NCI-H1930 (cell line): ENCODE data around the gene MAP7.
"Not testable (repeated sequence)": the region's sequence is repeated elsewhere in the genome, so short reads cannot be mapped to it uniquely, and the experiment has no call there.

Source experiments
- DNase-seq, 2 experiments: peaks; one replicate each; lab custom pipeline; 2025; lab: John Stamatoyannopoulos, UW

The MAP7 gene

DNA sequence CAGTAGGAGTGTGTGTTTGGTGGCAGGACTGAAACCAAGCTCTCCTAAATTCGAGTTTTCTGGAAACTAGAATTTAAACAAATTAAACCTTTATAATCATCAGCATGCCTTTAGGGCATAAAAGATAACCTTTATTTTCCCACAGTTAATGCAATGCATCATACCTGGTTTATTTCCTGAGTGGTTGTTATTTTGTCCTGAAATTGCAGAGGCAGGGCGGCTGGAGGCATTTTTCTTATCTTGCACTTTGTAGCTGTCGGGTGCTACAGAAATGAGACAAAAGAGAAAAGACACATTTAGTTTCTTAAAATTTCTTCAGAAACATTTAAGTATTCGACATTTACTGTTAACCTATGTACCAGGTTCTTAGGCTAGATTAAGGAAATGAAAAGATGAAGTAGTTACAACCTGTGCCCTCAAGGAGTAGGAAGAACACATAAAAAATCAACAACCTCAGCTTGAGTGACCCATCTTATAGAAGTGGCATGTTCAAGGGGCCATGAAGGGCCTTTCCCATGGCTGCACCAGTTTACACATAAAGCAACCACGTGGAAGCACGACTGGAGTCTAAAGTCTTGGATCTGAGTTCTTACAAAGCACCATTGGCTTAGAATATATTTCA lies 128.6 kb downstream of the MAP7 start:
- no peak for DNase-seq

DNA sequence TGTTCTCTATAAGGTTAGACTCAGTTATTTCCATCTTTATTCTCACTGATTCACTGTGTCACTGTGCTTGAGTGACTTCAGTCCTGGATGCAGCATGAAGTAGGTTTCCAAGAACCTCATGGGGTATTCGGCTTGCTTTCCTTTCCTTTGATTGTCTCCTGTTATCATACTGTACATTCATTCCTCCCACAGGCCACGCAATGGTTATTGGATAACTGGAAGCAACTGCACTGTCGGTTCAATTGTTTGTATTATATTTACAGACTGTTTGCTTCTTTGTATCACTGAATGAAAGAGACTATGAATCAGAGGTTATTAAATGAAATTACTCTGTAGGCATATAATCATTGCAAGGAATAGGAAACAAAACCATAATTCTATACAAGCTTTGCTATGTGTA lies 129.4 kb downstream of the MAP7 start:
- DNase-seq = peak; percentile 73 to 91

DNA sequence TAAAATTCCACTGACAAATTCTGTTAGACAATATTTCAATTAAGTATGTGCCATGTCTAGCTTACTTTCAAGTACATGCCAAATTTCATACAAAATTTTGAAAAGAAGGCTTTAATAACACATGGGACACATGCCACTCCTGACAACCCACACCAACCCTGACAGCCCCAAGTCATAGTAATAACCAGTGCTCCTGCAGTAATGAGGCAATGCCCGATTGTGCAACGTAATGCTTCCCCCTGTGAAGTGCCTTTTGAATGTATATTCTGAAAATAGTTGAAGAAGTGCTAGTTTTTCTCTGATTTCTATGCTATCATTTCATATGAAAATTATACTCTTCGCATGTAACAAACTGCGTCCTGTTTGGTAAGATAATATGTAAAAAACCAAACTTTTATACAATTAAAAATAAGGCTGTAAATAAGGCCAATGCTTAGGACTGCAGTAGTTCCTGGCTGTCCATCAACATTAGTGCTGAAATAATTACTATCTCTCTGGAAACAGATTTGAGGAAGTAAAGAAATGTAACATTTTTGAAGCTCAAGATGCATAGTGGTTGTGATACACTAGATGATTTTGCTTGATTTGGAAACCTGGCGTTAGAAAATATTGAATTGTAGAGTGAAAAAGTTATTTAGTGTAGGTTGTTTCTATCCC lies 134.7 kb downstream of the MAP7 start:
- no peak for DNase-seq

DNA sequence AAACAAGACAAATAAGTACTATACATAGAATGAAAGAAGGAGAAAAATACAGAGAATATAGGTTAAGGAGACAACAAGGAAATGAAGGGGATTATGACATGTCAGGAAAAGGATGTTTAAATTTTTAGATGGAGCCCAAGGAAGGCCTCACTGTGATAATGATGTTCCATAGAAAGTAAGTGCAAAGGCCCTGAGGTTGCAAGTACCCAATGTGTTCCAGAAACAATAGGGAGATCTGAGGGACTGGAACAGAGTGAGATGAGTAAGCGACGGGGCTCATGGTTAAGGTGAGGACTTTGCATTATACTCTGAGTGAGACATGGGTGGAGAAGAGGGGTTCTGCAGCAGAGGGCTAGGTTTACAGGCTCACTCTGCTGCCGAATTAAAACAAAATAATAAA lies 137.8 kb downstream of the MAP7 start:
- DNase-seq = no peak

DNA sequence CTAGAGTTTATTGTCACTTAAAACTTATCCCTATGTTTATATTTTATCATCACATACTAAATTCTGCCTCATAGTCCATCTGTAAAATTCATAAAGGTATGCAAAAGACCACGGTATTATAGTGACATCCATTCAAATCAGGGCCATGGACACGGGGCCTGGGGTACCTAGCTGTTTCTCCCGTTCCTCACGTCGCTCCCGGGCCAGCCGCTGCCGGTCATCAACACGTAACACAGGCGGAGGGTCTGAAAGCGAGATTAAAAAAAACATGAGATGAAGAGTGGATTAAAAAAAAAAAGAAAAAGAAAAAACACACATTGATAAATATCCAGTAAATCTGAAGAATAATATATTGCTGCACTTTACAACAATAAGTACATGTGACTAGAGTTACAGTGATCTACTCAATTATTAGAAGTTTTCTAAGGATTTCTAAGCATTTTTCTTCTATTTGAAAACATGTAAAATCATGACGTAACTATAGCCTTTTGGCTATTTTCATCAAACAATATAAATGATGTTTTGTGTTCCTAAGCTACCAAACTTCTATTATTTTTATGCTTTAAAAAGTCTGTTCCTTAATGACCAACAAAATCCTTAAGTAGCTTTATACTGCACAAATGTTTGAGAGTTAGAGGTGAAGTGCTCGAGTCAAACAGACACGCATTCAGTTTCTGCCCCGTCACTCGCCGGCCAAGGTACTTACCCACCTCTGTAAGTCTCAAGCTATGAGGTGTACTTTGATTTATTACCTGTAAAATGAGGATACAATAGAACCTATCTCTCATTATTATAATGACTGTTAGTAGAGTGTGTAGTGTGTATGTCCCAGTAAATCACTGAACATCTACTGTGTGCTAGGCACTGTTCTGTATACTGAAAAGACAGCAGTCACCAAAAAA lies 138.5 kb downstream of the MAP7 start:
- DNase-seq = no peak

- no peak for DNase-seq
Measured at GRCh38 chr6:136411025-136411325, 139.2 kb downstream of the MAP7 start.

DNA sequence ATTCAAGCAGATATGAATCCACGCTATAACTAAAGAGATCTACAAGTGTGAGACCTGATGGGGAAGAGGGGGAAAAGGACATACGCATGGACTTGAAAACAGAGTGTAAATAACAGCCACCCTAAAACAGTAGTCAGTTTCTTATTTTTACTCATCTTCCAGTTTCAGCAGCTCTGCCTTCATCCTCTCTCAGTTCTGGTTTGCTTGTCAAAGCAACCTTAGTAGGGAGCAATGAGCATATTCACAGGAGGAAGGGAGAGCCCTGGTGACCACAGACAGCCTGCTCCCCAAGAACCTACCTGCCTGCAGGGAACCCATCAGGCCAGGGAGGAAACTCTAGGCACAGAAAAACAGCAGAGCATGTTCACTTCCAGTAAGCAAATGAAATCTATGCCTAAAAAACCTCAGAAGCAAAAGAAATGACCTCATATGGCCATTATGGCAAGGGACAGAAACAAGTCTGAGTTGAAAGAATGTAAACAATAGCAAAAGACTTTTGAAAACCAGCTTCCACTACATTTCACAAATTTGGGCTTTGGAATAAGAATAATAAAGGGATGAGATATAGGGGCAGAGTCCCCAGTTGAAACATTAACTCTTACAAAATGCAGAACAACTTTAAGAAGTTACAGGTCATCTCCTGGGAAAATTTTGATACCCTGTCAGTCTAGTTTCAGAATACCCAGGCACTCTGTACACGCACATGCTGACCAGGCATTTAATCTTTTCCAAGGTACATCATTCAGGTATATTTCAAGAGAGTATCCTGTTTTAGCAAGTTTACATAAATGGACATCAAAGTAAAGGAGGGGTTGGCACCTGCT lies 139.8 kb downstream of the MAP7 start:
- no peak for DNase-seq

- no peak for DNase-seq
Measured at GRCh38 chr6:136409597-136409996, 140.6 kb downstream of the MAP7 start.

DNA sequence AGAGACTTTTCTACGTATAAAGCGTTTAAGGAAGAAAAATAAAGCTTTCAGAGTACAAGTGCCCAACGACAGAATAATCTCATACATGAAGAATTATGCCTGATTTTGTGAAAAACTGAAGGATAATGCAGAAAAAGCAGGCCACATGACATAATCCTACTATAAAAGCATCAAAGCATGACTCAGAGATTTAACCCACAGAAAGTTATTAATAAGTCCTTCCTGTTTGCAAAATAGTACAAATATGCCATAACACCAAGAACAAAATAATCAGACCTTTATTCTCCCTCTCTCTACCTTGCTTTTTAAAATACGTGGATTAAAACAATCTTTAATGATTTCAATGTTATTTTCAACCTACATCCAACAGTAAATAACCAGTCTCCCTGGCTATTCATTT lies 142.0 kb downstream of the MAP7 start:
- no peak for DNase-seq

- no peak for DNase-seq
Measured at GRCh38 chr6:136405420-136406029, 144.7 kb downstream of the MAP7 start.

DNA sequence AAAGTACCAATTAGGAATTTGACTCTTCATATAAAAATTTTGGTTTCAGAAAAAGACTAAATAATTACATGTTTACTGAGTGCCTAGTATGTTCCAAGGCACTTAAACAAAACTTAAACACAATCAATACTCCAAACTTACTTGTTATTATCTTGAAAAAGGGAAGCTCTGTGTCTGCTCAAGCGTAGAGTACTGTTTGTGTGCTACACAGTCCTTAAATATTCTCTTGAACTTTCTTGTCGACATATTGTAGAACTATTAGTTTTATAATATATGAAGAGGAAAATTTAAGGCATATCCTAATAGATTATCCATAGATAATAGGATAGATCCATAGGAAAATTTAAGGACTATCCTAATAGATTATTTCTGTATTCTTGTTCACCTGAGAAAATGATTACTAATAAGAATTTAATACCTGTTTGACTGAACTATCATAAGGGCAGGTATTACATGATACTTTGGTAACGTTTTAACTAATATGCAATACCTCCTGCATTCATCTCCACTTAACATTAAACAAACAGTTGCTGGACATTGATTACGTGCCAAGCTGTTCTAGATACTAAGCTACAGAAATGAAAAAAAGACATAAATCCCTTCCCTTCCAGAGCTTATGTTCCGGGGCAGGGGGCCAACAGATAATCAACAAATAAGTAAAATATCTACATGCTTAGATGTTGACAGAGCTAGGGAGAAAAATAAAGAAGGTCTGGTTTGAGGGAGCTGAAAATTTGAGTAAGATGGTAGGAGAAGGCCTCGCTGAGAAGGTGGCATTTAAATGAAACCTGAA lies 145.4 kb downstream of the MAP7 start:
- DNase-seq = no peak

DNA sequence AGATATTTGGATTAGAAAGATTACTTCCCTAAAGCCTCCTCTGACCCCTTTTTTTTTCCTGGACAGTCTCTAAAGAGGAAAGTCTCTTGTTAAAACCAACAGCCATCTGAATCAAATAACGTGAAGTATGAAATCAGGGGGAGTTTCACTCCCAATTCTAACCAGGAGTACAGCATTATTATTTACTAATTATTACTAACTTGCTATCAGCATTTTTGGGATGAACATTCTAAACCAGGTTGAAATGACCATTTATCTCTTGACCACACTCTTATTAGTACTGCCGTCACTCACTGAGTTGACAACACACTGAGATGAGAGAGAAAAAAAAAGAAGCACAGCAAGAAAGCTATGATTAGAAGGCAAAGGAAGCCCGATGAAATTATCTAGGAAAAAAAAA lies 146.2 kb downstream of the MAP7 start:
- no peak for DNase-seq

DNA sequence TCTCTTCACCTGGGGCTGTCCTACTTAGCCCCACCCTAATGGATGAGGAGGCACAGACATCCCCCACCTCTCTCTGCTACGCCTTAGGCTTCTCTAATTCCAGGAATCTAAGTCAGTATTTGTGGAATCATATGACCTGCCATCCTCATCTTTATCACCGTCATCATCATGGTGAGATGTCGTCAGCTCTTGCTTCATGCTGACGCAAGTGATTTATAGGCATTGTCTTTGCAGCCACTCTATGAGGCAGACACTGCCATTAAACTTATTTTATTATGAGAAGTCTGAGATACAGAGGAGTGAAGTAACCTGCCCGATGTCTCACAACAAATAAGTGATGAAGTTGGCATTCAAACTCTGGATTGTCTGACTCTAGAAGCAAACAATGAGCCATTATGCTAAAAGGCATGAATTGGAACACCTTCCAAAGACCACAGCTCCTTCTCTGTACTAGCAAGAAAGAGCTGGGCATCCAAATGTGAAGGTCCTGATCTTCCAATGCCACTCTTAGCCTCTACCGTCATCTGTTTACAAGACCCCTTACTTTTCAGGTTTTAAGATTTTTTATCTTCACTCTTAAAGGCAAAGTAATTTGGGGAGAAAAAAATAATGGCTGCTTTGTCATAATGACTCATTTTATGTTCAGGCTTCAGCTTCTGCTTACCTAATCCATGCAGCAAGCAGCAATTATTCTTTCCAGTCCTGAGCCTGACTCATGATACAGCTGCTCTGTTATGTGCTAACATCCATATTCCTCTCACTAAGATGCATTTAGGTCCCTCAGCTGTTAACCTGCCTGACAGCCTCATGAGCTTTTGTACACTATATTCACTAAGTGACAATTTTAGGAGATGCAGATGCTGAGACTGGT lies 146.9 kb downstream of the MAP7 start:
- no peak for DNase-seq

GRCh38 chr6:136401749-136402148 lies 148.5 kb downstream of the MAP7 start:
- no peak for DNase-seq

DNA sequence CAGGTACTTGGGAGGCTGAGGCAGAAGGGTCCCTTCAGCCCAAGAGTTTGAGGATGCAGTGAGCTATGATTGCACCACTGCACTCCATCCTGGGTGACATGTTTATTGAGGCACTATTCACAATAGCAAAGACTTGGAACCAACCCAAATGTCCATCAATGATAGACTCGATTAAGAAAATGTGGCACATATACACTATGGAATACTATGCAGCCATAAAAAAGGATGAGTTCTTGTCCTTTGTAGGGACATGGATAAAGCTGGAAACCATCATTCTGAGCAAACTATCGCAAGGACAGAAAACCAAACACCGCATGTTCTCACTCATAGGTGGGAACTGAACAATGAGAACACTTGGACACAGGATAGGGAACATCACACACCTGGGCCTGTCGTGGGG lies 149.0 kb downstream of the MAP7 start:
- not testable (repeated sequence) for DNase-seq

DNA sequence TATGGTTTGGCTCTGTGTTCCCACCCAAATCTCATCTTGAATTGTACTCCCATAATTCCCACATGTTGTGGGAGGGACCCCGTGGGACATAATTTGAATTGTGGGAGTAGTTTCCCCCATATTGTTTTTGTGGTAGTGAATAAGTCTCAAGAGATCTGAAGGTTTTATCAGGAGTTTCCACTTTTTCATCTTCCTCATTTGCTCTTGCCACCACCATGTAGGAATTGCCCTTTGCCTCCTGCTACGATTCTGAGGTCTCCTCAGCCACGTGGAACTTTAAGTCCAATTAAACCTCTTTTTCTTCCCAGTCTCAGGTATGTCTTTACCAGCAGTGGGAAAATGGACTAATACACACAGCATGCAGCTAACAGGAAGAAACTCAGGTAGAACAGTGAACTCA lies 151.8 kb downstream of the MAP7 start:
- DNase-seq = no peak

GRCh38 chr6:136396908-136397307 lies 153.3 kb downstream of the MAP7 start:
- DNase-seq = no peak

- DNase-seq = not testable (repeated sequence)
Measured at GRCh38 chr6:136390959-136391358, 159.3 kb downstream of the MAP7 start.

- DNase-seq = peak in 1 of 2 experiments; percentile 17
Measured at GRCh38 chr6:136387316-136387715, 162.9 kb downstream of the MAP7 start.
